H1 (cell line): ENCODE measurements around the gene ARHGAP42. TPM values are rescaled to one million over a fixed set of nuclear protein-coding genes. Genes with fewer than 3 reads are reported as not detected.

Experiments used
- CTCF ChIA-PET: fragments of 300-600 bp; sonication (Branson Sonifier 250); formaldehyde crosslinking; loops from one replicate; lab custom pipeline; 2021; ENCODE audit not compliant: partially characterized antibody; lab: Charles Lee
- POLR2A ChIA-PET: fragments of 300-600 bp; sonication (Branson Sonifier 250); formaldehyde crosslinking; loops from one replicate; lab custom pipeline; 2021; ENCODE audit warnings: inconsistent platforms; ENCODE audit not compliant: partially characterized antibody; lab: Charles Lee
- DNase-seq, 2 experiments: peaks; one replicate each; pipeline versions ENCODE4 v3.0.0 to v3.0.0-alpha.2; 2010 to 2022; ENCODE audit warnings: low spot score in 2 of 2, low read depth in 1 of 2, mixed read lengths in 1 of 2
- FAIRE-seq: peaks from 2 replicates; lab custom pipeline; 2011; peaks lifted over from hg19 to GRCh38; lab: Jason Lieb, UNC
- H2AFZ ChIP-seq: 2 replicates; pipeline ENCODE4 v1.8.1; 2012; ENCODE audit warnings: low read length, inconsistent platforms
- H2AK5ac ChIP-seq: 2 replicates; pipeline ENCODE4 v1.6.1; 2013; ENCODE audit warnings: low read depth, low read length
- H2BK120ac ChIP-seq: replicated peaks from 2 replicates; pipeline ENCODE3; 2013; ENCODE audit warnings: low read depth, low read length, inconsistent platforms
- H2BK12ac ChIP-seq: 2 replicates; pipeline ENCODE4 v1.6.1; 2013; ENCODE audit warnings: low read depth, low read length
- H2BK15ac ChIP-seq: 2 replicates; pipeline ENCODE4 v1.6.1; 2013; ENCODE audit warnings: low read length
- H2BK20ac ChIP-seq: 2 replicates; pipeline ENCODE4 v1.6.1; 2013; ENCODE audit warnings: low read length
- H2BK5ac ChIP-seq: 2 replicates; pipeline ENCODE4 v1.6.1; 2013; ENCODE audit warnings: low read depth, low read length
- H3K14ac ChIP-seq: 2 replicates; pipeline ENCODE4 v1.6.1; 2013; ENCODE audit warnings: inconsistent platforms; ENCODE audit not compliant: insufficient read length
- H3K18ac ChIP-seq: 2 replicates; pipeline ENCODE4 v1.6.1; 2013; ENCODE audit warnings: low read length; ENCODE audit errors: extremely low read depth
- H3K23ac ChIP-seq: 2 replicates; pipeline ENCODE4 v1.6.1; 2013; ENCODE audit warnings: inconsistent platforms; ENCODE audit not compliant: insufficient read length
- H3K23me2 ChIP-seq: 2 replicates; pipeline ENCODE4 v1.6.1; 2013; ENCODE audit warnings: low read depth, low read length
- H3K27ac ChIP-seq: 2 replicates; pipeline ENCODE4 v1.6.1; 2011; ENCODE audit warnings: low read depth, low read length, inconsistent platforms
- H3K27me3 ChIP-seq, 4 experiments: replicated peaks in 1 of 4; 1 replicate in 1 of 4; 2 replicates in 3 of 4; pipeline versions ENCODE4 v1.6.1 to v1.8.1; 2011 to 2013; ENCODE audit warnings: low read length in 3 of 4, mild to moderate bottlenecking in 3 of 4, inconsistent platforms in 2 of 4, mixed read lengths in 2 of 4, moderate library complexity in 1 of 4; ENCODE audit not compliant: control insufficient read depth in 3 of 4, insufficient read depth in 3 of 4; ENCODE audit errors: extremely low read depth in 1 of 4
- H3K36me3 ChIP-seq, 4 experiments: 2 replicates each; pipeline versions ENCODE4 v1.6.1 to v1.8.1; 2011 to 2013; ENCODE audit warnings: mild to moderate bottlenecking in 4 of 4, low read length in 3 of 4, moderate library complexity in 2 of 4, control low read depth in 1 of 4, inconsistent platforms in 1 of 4; ENCODE audit not compliant: insufficient read depth in 4 of 4, control insufficient read depth in 2 of 4
- H3K4ac ChIP-seq: replicated peaks from 2 replicates; pipeline ENCODE3; 2013; ENCODE audit warnings: low read length, low read depth, mixed read lengths, inconsistent platforms; ENCODE audit not compliant: insufficient read length
- H3K4me1 ChIP-seq, 4 experiments: replicated peaks in 1 of 4; 1 replicate in 1 of 4; 2 replicates in 3 of 4; pipeline versions ENCODE4 v1.6.1 to v1.8.1; 2011 to 2013; ENCODE audit warnings: low read length in 3 of 4, inconsistent platforms in 2 of 4, mixed read lengths in 1 of 4; ENCODE audit not compliant: insufficient read depth in 4 of 4, control insufficient read depth in 3 of 4
- H3K4me2 ChIP-seq, 2 experiments: 2 replicates each; pipeline versions ENCODE4 v1.6.1 to v1.8.1; 2011 to 2013; ENCODE audit warnings: low read depth in 2 of 2, low read length in 2 of 2, control low read depth in 1 of 2, inconsistent platforms in 1 of 2, mild to moderate bottlenecking in 1 of 2; ENCODE audit not compliant: insufficient read depth in 1 of 2
- H3K4me3 ChIP-seq, 4 experiments: fragments of 200-600, 300-600 bp in 1 of 4; sonication (generic), shearing (Covaris generic), sonication (Bioruptor Twin) in 1 of 4; 2 replicates each; pipeline versions ENCODE4 v1.5.1 to v1.8.1; 2011 to 2016; ENCODE audit warnings: low read length in 4 of 4, low read depth in 3 of 4, control low read depth in 2 of 4, inconsistent platforms in 2 of 4, mild to moderate bottlenecking in 2 of 4, mixed read lengths in 1 of 4, moderate library complexity in 1 of 4; ENCODE audit not compliant: insufficient read depth in 2 of 4; ENCODE audit errors: extremely low read depth in 1 of 4
- H3K56ac ChIP-seq: replicated peaks from 2 replicates; pipeline ENCODE3; 2013; ENCODE audit warnings: low read depth, mild to moderate bottlenecking, mixed read lengths, low read length, inconsistent platforms; ENCODE audit not compliant: insufficient read length
- H3K79me1 ChIP-seq: 2 replicates; pipeline ENCODE4 v1.6.1; 2013; ENCODE audit warnings: low read depth, low read length, control low read depth
- H3K79me2 ChIP-seq, 2 experiments: 2 replicates each; pipeline versions ENCODE4 v1.6.1 to v1.8.1; 2012 to 2013; ENCODE audit warnings: low read length in 2 of 2, mild to moderate bottlenecking in 2 of 2, inconsistent platforms in 1 of 2; ENCODE audit not compliant: insufficient read depth in 2 of 2, control insufficient read depth in 1 of 2
- H3K9ac ChIP-seq, 4 experiments: replicated peaks in 1 of 4; 1 replicate in 1 of 4; 2 replicates in 3 of 4; pipeline versions ENCODE4 v1.6.1 to v1.8.1; 2011 to 2013; ENCODE audit warnings: low read depth in 3 of 4, low read length in 3 of 4, control low read depth in 2 of 4, mild to moderate bottlenecking in 2 of 4, moderate library complexity in 2 of 4, inconsistent platforms in 1 of 4; ENCODE audit errors: extremely low read depth in 1 of 4
- H3K9me3 ChIP-seq, 2 experiments: 2 replicates each; pipeline versions ENCODE4 v1.6.1 to v1.8.1; 2012 to 2013; ENCODE audit warnings: mild to moderate bottlenecking in 2 of 2, moderate library complexity in 2 of 2, control low read depth in 1 of 2, inconsistent platforms in 1 of 2, low read depth in 1 of 2, low read length in 1 of 2, mixed read lengths in 1 of 2; ENCODE audit not compliant: insufficient read depth in 2 of 2
- H4K20me1 ChIP-seq, 2 experiments: replicated peaks in 1 of 2; 2 replicates each; pipeline versions ENCODE3 to v1.8.1; 2011 to 2013; ENCODE audit warnings: inconsistent platforms in 2 of 2, low read length in 2 of 2, mild to moderate bottlenecking in 1 of 2; ENCODE audit not compliant: insufficient read depth in 2 of 2, control insufficient read depth in 1 of 2
- H4K5ac ChIP-seq: 2 replicates; pipeline ENCODE4 v1.6.1; 2013; ENCODE audit warnings: low read length, low read depth, mixed read lengths, inconsistent platforms; ENCODE audit not compliant: insufficient read length
- H4K8ac ChIP-seq: 2 replicates; pipeline ENCODE4 v1.8.0; 2013; ENCODE audit warnings: mild to moderate bottlenecking, moderate library complexity, low read length, inconsistent platforms; ENCODE audit not compliant: insufficient read depth; ENCODE audit errors: extremely low read depth
- H4K91ac ChIP-seq: replicated peaks from 2 replicates; pipeline ENCODE3; 2013; ENCODE audit warnings: low read length, mixed read lengths, inconsistent platforms; ENCODE audit not compliant: insufficient read length
- BRCA1 ChIP-seq: IDR thresholded peaks from 2 replicates; pipeline ENCODE4 v1.6.1; 2012; ENCODE audit warnings: low read depth, low read length, improper control_type of control experiment
- CHD1 ChIP-seq: IDR thresholded peaks from 2 replicates; pipeline ENCODE4 v1.6.1; 2012; ENCODE audit warnings: low read depth, low read length, improper control_type of control experiment
- CTBP2 ChIP-seq: IDR thresholded peaks from 2 replicates; pipeline ENCODE4 v1.7.0; 2011; ENCODE audit warnings: borderline replicate concordance, mild to moderate bottlenecking, moderate library complexity, mixed read lengths, low read length; ENCODE audit not compliant: insufficient read depth, insufficient read length
- GABPA ChIP-seq: IDR thresholded peaks from 2 replicates; pipeline ENCODE4 v1.6.1; 2011; ENCODE audit warnings: mild to moderate bottlenecking, low read length, moderate library complexity, borderline replicate concordance; ENCODE audit not compliant: insufficient read depth
- HDAC6 ChIP-seq: IDR thresholded peaks from one replicate; pipeline ENCODE4 v1.7.1; 2012; ENCODE audit warnings: low read depth, mild to moderate bottlenecking, inconsistent platforms, low read length, moderate library complexity
- KDM5A ChIP-seq: fragments of 200-600 bp; IDR thresholded peaks from 2 replicates; pipeline ENCODE4 v1.7.1; 2012; ENCODE audit warnings: mild to moderate bottlenecking, low read length, inconsistent platforms, mixed read lengths
- MAFK ChIP-seq: IDR thresholded peaks from 2 replicates; pipeline ENCODE4 v1.6.1; 2012; ENCODE audit warnings: low read depth, mild to moderate bottlenecking, improper control_type of control experiment, low read length
- POU5F1 ChIP-seq: IDR thresholded peaks from 2 replicates; pipeline ENCODE4 v1.6.1; 2011; ENCODE audit warnings: low read depth, mild to moderate bottlenecking, low read length, moderate library complexity
- SIRT6 ChIP-seq: IDR thresholded peaks from one replicate; pipeline ENCODE4 v1.7.1; 2012; ENCODE audit warnings: low read length, inconsistent platforms
- SP2 ChIP-seq: IDR thresholded peaks from 2 replicates; pipeline ENCODE4 v1.6.1; 2012; ENCODE audit warnings: mild to moderate bottlenecking, low read length, inconsistent platforms
- TAF1 ChIP-seq: IDR thresholded peaks from 2 replicates; pipeline ENCODE4 v1.6.1; 2011; ENCODE audit warnings: mild to moderate bottlenecking, low read depth, low read length
- TAF7 ChIP-seq: optimal IDR thresholded peaks from 2 replicates; pipeline ENCODE3; 2011; ENCODE audit warnings: low read depth, mild to moderate bottlenecking, inconsistent platforms, low read length, moderate library complexity, borderline replicate concordance
- TBP ChIP-seq: IDR thresholded peaks from 2 replicates; pipeline ENCODE4 v1.6.1; 2011; ENCODE audit warnings: low read depth, low read length, improper control_type of control experiment
- TEAD4 ChIP-seq: IDR thresholded peaks from 2 replicates; pipeline ENCODE4 v1.6.1; 2012; ENCODE audit warnings: low read depth, low read length, inconsistent platforms, mixed read lengths
- WGBS, 2 experiments: shearing (Covaris generic) in 1 of 2; methylation state at CpG; one replicate each; pipeline versions ENCODE4 v1.1.6 to v1.1.7; 2013 to 2015; ENCODE audit warnings: low lambda C conversion rate in 2 of 2, mixed read lengths in 2 of 2, inconsistent platforms in 1 of 2, low coverage in 1 of 2, missing lambda C conversion rate in 1 of 2; ENCODE audit not compliant: insufficient replicate concordance in 2 of 2, insufficient coverage in 1 of 2, insufficient read length in 1 of 2; ENCODE audit errors: extremely low coverage in 1 of 2, missing lambda C conversion rate in 1 of 2; 5-methylcytosine and 5-hydroxymethylcytosine counted together
- polyA plus RNA-seq, 7 experiments: library from polyadenylated mRNA; depleted of rRNA in 3 of 7; stranded (reverse) in 5 of 7; unstranded in 2 of 7; fragments of >200 nt in 5 of 7; fragments of 200-250 nt in 2 of 7; gene quantifications; 1 replicate in 5 of 7; 2 replicates in 1 of 7; 4 replicates in 1 of 7; pipeline versions ENCODE4 v1.2.1 to v1.2.3, GENCODE V29; 2011 to 2013; ENCODE audit warnings: missing spikeins in 2 of 7, mixed read lengths in 2 of 7
- total RNA-seq: library from RNA; stranded (reverse); fragmentation: NEBNext Ultra II Directional; extraction: Animal tissue kit (Norgen Biotek cat#: 25700); gene quantifications from 2 replicates; pipeline ENCODE4 v1.2.1, GENCODE V29; 2021
- TF ChIP-seq, protein P1 (sequence below): IDR thresholded peaks from 2 replicates; pipeline ENCODE4 v1.6.1; 2011; ENCODE audit warnings: low read length, improper control_type of control experiment

The ARHGAP42 gene
- total and polyA plus RNA-seq, 2 of the 8 experiments (the other 6 are each of a cell fraction or from before 2014, with no cell fraction given): 22.2 to 33.5 TPM

DNA sequence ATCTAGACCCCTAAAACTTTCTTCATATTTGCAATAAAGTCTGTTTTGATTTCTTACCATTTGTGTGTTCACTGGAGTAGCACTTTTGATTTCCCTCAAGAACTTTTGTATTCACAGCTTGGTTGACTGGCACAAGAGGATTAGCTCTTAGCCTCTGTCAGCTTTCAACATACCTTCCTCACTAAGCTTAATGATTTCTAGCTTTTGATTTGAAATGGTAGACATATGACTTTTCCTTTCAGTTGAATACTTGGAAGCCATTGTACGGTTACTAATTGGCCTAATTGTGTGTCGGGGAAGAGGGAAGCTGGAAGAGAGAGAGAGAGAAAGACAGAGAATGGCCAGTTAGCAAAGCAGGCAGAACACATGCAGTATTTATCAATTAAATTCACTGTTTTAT lies 180.5 kb downstream of the ARHGAP42 start:
- Histone ChIP-seq H3K23ac (no peak overlapping the region), H4K5ac (no peak overlapping the region), H3K56ac (no peak overlapping the region), H3K36me3 (no peaks in the 10 kb centered on the region), H3K4ac (no peak overlapping the region), H2BK5ac (no peak overlapping the region), H3K9ac (no peak overlapping the region), H3K27me3 (peaks cover 0 to 1% (median 0%) of the 10 kb centered on the region in 4 experiments; a peak in 1 of 7 replicates), H3K23me2 (no peaks in the 10 kb centered on the region), H3K27ac (no peak overlapping the region), H2AK5ac (no peak overlapping the region), H2AFZ (no peak overlapping the region), H3K9me3 (no peaks in the 10 kb centered on the region), H4K91ac (no peak overlapping the region), H3K4me1 (peaks cover 0 to 4% (median 3%) of the 10 kb centered on the region in 4 experiments; a peak in 4 of 7 replicates), H4K8ac (no peak overlapping the region), H2BK15ac (no peak overlapping the region), H3K14ac (no peak overlapping the region), H2BK12ac (no peak overlapping the region), H3K4me2 (no peak overlapping the region), H3K79me1 (no peaks in the 10 kb centered on the region), H3K18ac (no peak overlapping the region), H2BK20ac (no peak overlapping the region), H2BK120ac (no peak overlapping the region), H3K79me2 (no peaks in the 10 kb centered on the region), H4K20me1 (no peaks in the 10 kb centered on the region), H3K4me3 (no peak overlapping the region)
- CTCF ChIA-PET: interaction anchor here (1.1 to 2.1 kb wide), 4 partner anchors 9 to 186 kb away, joined by 3 to 7 read pairs (median 5); no protein-coding TSS in a partner anchor
- 93% methylated on average over 2 of the region's 2 CpGs; no CpG with 5 or more reads in 1 of the 2 experiments for WGBS, 2 experiments
- no peak for DNase-seq
- POLR2A ChIA-PET: no interaction called here
- FAIRE-seq: no peak
- TF ChIP-seq BRCA1 (no peak), SP2 (no peak), TAF7 (no peak), MAFK (no peak), KDM5A (no peak), TEAD4 (no peak), HDAC6 (no peak), CTBP2 (no peak), POU5F1 (no peak), TBP (no peak), SIRT6 (no peak), GABPA (no peak), TAF1 (no peak), CHD1 (no peak)
- TF ChIP-seq, protein P1, sequence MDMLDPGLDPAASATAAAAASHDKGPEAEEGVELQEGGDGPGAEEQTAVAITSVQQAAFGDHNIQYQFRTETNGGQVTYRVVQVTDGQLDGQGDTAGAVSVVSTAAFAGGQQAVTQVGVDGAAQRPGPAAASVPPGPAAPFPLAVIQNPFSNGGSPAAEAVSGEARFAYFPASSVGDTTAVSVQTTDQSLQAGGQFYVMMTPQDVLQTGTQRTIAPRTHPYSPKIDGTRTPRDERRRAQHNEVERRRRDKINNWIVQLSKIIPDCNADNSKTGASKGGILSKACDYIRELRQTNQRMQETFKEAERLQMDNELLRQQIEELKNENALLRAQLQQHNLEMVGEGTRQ: no peak
